H1 (cell line): Measurements from ENCODE around the gene GALNT1. TPM values are rescaled to one million over a fixed set of nuclear protein-coding genes. Genes with fewer than 3 reads are reported as not detected.

Experiments used
- microRNA-seq, 2 experiments: library from miRNA; unstranded; fragments of <30 nt; microRNA quantifications; one replicate each; pipeline versions ENCODE4 to v1.2.0, GENCODE V29; 2016 to 2020; ENCODE audit warnings: borderline microRNAs expressed in 2 of 2, borderline number of aligned reads in 2 of 2, borderline replicate concordance in 1 of 2
- polyA plus RNA-seq, 7 experiments: library from polyadenylated mRNA; depleted of rRNA in 3 of 7; stranded (reverse) in 5 of 7; unstranded in 2 of 7; fragments of >200 nt in 5 of 7; fragments of 200-250 nt in 2 of 7; gene quantifications; 1 replicate in 5 of 7; 2 replicates in 1 of 7; 4 replicates in 1 of 7; pipeline versions ENCODE4 v1.2.1 to v1.2.3, GENCODE V29; 2011 to 2013; ENCODE audit warnings: missing spikeins in 2 of 7, mixed read lengths in 2 of 7
- total RNA-seq: library from RNA; stranded (reverse); fragmentation: NEBNext Ultra II Directional; extraction: Animal tissue kit (Norgen Biotek cat#: 25700); gene quantifications from 2 replicates; pipeline ENCODE4 v1.2.1, GENCODE V29; 2021

GALNT1 gene
- total and polyA plus RNA-seq, 2 of the 8 experiments (the other 6 are each of a cell fraction or from before 2014, with no cell fraction given) = 22.4 to 101 TPM

Small RNA genes within 50 kb of the gene (microRNA-seq; reads per million reads assigned to microRNA genes)
- gene MIR3975 = 0 reads per million in 2 experiments

Other genes with a start within 250 kb of the GALNT1 start
- gene ZNF24, start 237.3 kb upstream of the GALNT1 start, total RNA-seq = 56.9 and 60.1 TPM in 2 replicates
- 7.3 and 12.5 TPM in 2 replicates for gene ZNF24, start 237.3 kb upstream of the GALNT1 start, polyA plus RNA-seq (2011; rRNA removed)
- gene ZNF396, start 204.4 kb upstream of the GALNT1 start, total RNA-seq = 0.74 and 0.94 TPM in 2 replicates
- gene ZNF396, start 204.4 kb upstream of the GALNT1 start, polyA plus RNA-seq (2011; rRNA removed) = 0.25 and 0.44 TPM in 2 replicates
- 46.5 and 48.9 TPM in 2 replicates for gene INO80C, start 83.8 kb upstream of the GALNT1 start, total RNA-seq
- 27.8 and 30.1 TPM in 2 replicates for gene INO80C, start 83.8 kb upstream of the GALNT1 start, polyA plus RNA-seq (2011; rRNA removed)